Measurements from ENCODE around the gene SEPTIN5.

The SEPTIN5 gene

GRCh38 chr22:19735665-19736510, 21.6 kb downstream of the SEPTIN5 start:
- DNase-seq = no peak

- no peak for DNase-seq
Observed at GRCh38 chr22:19737846-19738663, 23.8 kb downstream of the SEPTIN5 start.

DNA sequence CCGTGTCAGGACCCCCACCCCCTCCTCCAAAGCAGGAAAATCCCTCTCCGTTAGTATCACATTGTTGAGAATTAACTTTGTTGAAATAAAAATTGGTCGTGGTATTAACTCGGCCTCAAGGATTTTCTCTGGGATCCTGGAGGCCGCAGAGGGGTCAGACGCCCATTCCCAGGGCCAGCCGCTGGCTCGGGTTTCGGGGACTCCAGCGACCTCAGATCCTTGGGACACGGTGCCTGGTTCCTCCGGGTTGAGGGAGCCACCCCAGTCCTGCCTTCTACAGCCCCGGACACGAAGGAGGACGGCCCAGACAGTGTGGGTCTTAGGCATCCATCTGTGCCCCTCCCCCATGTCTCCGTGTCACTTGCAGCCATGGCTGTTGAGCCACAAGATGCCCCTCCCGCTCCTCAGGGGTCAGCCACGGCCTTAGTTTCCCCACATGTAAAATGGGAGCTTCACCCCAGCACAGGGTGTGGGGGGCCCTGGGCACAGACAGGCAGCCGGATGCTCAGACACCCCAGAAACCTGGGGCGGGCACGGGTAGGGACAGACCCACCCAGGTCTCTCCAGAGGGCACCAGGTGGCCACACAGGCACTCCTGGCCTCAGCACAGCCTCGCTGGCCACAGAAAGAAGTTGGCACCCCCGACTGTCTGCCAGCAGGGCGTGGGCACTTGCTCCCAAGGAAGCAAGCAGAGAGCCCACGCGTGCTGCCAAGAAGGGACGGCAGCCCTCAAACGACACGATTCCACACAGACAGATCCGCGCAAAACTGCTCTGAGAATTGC, 24.6 kb downstream of the SEPTIN5 start:
- no peak for DNase-seq

- DNase-seq = no peak
Observed at GRCh38 chr22:19739448-19739895, 25.2 kb downstream of the SEPTIN5 start.

GRCh38 chr22:19739911-19740449, 25.7 kb downstream of the SEPTIN5 start:
- DNase-seq = no peak

GRCh38 chr22:19740586-19740985, 26.3 kb downstream of the SEPTIN5 start:
- DNase-seq = no peak

DNA sequence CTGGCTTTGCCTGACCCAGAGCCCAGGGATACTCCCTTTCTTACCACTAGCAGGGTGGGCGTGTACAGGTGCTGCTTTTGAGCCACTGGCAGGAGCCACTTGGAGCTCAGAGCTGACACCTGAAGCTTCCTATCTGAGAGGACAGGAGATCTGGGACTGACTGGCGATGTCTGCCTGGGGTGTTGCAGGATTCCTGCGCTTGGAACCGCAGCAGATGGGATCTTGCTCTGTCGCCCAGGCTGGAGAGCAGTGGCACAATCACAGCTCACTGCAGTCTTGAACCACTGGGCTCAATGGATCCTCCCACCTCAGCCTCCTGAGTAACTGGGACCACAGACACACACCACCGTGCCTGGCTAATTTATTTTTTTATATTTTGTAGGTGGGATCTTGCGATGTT, 26.8 kb downstream of the SEPTIN5 start:
- DNase-seq = no peak

GRCh38 chr22:19742160-19743066, 28.1 kb downstream of the SEPTIN5 start:
- DNase-seq = no peak

GRCh38 chr22:19743081-19743480, 28.8 kb downstream of the SEPTIN5 start:
- DNase-seq = no peak

GRCh38 chr22:19743651-19744050, 29.3 kb downstream of the SEPTIN5 start:
- DNase-seq = no peak

- no peak for DNase-seq
Observed at GRCh38 chr22:19744350-19745006, 30.2 kb downstream of the SEPTIN5 start.

DNA sequence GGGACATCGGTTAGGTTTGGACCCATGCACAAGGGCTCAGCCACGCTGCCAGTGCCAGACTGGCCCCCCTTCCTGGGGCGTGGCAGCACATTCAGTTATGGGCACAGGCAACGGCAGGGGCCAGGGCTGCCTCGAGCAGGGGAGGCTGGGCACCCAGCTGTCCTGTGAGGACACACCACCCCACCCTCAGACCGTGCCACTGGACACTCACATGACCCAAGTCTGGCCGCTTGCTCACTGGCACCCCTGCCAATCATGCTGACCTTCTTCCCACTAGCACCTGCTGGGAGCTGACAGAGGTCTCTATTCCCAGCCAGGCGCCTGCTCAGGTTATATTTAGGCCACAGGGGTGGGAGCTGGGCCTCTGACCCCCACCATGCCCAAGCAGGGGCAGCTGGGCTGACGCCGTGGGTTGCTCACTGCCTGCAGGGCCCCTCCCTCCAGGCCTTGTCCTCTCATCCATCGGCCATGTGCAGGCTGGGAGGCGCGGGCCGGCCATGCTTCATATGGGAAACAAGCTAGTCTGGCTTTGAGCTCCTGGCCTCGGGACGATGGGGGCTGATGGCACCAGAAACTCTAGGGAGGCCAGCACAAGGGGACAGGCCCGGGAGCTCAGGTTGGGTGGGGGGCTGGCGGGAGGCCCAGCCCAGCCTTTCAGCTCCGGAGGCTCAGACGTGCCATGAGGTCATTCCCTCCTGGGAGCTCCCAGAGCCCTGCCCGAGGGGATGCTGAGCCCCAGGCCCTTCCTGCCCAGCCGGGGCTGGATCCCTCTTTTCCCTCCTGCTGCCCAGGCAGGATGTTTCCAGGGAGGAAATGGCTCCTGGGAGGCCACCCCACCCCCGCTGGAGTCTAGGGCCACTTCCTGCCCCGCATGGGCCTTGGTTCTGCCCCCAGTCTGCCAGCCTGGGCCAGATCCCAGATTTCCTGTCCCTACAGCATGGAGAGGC, 31.1 kb downstream of the SEPTIN5 start:
- DNase-seq = no peak

- no peak for DNase-seq
Observed at GRCh38 chr22:19746726-19747125, 32.4 kb downstream of the SEPTIN5 start.

DNA sequence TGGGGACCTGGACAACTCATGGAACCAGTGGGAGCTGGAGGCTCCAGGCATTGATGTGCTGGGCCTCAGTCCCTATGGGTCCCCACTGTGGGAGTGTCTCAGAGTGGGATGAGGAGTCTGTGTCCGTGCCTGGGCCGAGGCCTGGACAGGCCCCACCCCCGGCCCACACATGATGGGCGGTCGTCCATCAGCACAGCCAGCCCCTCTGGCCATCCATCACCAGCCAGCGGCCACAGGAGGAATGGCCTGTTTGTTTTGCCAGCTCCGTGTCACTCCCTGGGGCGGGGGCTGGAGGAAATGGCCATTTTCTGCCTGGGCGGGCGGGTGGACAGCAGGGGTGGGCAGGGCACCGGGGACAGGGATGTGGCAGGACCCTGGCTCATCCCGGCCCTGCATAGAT, 33.2 kb downstream of the SEPTIN5 start:
- DNase-seq = no peak

DNA sequence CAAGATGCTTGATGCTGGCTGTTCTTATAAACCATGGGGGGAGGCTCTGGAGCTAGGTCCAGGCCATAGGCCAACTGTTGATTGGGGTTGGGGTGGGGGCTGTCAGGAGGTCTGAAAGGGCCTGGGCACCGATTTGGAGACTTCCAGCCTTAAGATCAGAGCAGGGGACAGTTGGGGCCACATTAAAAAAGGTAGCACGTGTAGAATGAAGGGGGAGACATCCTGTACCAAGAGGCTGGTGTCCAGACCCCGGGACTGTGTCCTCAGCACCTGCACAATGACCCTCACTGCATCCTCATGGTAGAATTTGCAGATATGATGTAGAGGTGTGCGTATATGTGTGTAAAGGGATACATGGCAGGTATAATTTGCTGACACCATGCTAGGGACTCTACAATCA, 33.8 kb downstream of the SEPTIN5 start:
- DNase-seq = no peak

- no peak for DNase-seq
Observed at GRCh38 chr22:19748991-19749664, 34.8 kb downstream of the SEPTIN5 start.

DNA sequence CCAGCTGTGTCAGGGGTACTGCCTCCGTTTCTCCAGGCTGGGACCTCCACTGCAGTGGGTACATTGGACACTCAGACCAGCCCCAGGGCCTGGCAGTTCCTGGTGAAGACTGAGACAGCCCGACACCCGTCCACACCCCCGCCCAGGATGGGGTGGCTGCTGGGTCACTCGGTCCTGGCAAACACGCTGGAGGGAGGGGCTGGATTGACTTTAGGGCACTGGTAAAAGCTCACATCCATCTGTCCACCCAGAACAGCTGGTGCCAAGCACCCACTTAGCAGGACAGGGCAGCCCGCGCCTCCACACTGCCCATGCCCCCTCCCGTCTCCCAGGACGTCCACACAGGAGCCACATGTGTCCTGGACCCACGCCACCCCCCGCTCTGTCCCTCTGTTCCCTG, 35.6 kb downstream of the SEPTIN5 start:
- DNase-seq = no peak

DNA sequence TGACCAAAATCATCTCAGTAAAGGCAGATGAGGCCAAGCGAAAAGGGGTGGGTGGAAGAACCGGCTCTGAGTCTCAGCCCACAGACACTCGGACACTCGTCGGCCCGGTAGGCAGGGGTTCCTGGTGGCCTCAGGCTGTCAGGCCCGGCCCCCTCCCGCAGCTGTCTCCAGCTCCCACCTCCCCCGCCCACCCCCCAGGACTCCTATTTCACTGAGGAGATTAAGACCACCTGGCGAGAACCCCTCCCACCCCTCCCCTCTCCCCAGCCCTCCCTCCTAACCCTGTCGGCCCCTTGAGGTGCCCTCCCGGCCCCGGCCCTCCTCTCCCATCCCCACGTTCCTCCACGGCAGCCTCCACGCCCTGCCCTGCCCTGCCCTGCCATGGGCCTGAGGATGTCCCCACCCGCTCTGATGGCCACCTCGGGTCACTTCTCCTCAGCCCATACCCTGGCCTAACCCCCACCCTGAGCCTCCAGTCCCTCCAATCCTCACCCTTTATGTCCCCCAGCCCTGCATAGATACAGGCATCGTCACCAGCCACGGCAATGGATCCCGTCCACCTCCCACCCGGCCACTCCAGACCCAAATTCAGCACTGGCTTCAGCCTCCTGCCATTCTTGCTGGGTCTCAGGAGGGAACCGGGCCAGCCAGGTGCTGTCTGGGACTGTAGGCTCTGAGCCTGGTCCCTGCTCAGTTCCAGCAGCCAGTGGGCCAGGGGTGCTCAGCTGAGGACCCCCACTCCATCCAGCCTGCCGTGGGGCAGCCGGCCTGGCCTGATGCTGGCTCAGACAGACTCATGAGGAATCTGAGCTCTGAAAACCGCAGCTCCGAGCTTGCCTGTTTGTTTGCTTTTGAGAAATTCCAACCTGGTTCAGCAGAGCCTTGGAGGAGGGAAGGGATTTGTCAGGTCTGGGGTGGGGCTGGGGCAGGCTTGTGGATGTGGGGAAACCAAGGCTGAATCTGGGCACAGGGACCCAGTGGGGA, 36.5 kb downstream of the SEPTIN5 start:
- DNase-seq = no peak

Data from 8988T (cell line).